ENCODE measurements around the gene PSMD5. TPM values are rescaled to one million over a fixed set of nuclear protein-coding genes. Genes with fewer than 3 reads are reported as not detected.

The PSMD5 gene
- total and polyA plus RNA-seq, 2 donors from 2014 or later: 17.1 to 38.3 TPM

GRCh38 chr9:120883608-120883996, 40.9 kb upstream of the PSMD5 start:
- intact Hi-C loops (cut with DNase I): no loop called here
- FAIRE-seq: no peak

DNA sequence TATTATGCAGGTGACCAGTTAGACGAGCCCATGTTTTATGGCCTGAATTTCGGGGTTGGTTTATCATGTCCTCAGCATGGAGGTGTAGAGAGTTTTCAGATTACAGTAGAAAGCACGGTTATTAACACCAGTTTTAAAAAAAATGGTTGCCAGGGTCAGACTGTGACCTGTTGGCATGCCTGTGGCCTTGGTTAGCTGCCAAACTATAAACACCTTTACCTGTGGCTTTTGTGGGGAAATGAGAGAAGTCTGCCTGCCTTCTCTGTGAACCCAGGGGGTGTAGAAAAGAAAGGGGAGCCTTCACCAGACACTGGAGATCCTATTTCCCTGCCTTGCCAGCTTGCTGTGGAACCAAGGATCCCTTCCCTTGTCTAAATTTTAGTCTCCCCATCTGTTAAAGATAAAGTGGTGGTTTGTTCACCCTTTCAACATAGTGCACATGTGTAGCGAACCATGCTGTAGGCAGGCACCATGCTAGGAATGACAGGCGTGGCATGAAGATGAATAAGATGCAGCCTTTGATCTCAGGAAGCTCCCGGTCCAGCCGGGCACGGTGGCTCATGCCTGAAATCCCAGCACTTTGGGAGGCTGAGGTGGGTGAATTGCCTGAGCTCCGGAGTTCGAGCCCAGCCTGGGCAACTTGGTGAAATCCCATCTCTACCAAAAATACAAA, 40.3 kb upstream of the PSMD5 start:
- H3K36me3 ChIP-seq (ENCODE audit: control insufficient read depth in 2 of 3, insufficient read depth in 3 of 3, low read length in 3 of 3): no peaks in the 10 kb centered on the region
- TF ChIP-seq, protein P1, sequence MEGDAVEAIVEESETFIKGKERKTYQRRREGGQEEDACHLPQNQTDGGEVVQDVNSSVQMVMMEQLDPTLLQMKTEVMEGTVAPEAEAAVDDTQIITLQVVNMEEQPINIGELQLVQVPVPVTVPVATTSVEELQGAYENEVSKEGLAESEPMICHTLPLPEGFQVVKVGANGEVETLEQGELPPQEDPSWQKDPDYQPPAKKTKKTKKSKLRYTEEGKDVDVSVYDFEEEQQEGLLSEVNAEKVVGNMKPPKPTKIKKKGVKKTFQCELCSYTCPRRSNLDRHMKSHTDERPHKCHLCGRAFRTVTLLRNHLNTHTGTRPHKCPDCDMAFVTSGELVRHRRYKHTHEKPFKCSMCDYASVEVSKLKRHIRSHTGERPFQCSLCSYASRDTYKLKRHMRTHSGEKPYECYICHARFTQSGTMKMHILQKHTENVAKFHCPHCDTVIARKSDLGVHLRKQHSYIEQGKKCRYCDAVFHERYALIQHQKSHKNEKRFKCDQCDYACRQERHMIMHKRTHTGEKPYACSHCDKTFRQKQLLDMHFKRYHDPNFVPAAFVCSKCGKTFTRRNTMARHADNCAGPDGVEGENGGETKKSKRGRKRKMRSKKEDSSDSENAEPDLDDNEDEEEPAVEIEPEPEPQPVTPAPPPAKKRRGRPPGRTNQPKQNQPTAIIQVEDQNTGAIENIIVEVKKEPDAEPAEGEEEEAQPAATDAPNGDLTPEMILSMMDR (IDR thresholded peaks at IDR 0.05; ENCODE audit: borderline replicate concordance, extremely low read depth, insufficient read depth): no peak
- H3K4me3 ChIP-seq (ENCODE audit: low read length in 3 of 3): no peak overlapping the region
- intact Hi-C loops (cut with DNase I): no loop called here
- H3K9me3 ChIP-seq (ENCODE audit: control insufficient read depth in 2 of 3, insufficient read depth in 1 of 3, low read length in 3 of 3): no peaks in the 10 kb centered on the region
- FAIRE-seq (no peak), DNase-seq (no peak)
- no peak overlapping the region for H3K9ac ChIP-seq (ENCODE audit: low read length in 3 of 3)
- H3K27me3 ChIP-seq (ENCODE audit: control insufficient read depth, insufficient read depth, low read length): no peaks in the 10 kb centered on the region
- no peak overlapping the region for H3K27ac ChIP-seq (ENCODE audit: low read depth in 2 of 2, low read length in 2 of 2)
- no peaks in the 10 kb centered on the region for H3K4me1 ChIP-seq (ENCODE audit: control insufficient read depth in 2 of 3, insufficient read depth in 2 of 3, low read depth in 1 of 3, low read length in 3 of 3)

More at GRCh38 chr9:120883608-120883996, 40.9 kb upstream of the PSMD5 start:
- Histone ChIP-seq H3K36me3 (ENCODE audit: control insufficient read depth in 2 of 3, insufficient read depth in 3 of 3, low read length in 3 of 3) (no peaks in the 10 kb centered on the region), H3K27ac (ENCODE audit: low read depth in 2 of 2, low read length in 2 of 2) (no peak overlapping the region), H3K4me1 (ENCODE audit: control insufficient read depth in 2 of 3, insufficient read depth in 2 of 3, low read depth in 1 of 3, low read length in 3 of 3) (no peaks in the 10 kb centered on the region), H3K4me3 (ENCODE audit: low read length in 3 of 3) (no peak overlapping the region), H3K9me3 (ENCODE audit: control insufficient read depth in 2 of 3, insufficient read depth in 1 of 3, low read length in 3 of 3) (no peaks in the 10 kb centered on the region), H3K9ac (ENCODE audit: low read length in 3 of 3) (no peak overlapping the region), H3K27me3 (ENCODE audit: control insufficient read depth, insufficient read depth, low read length) (no peaks in the 10 kb centered on the region)
- TF ChIP-seq, protein P1 (IDR thresholded peaks at IDR 0.05; ENCODE audit: borderline replicate concordance, extremely low read depth, insufficient read depth): no peak
- DNase-seq: no peak

- Histone ChIP-seq H3K27me3 (ENCODE audit: control insufficient read depth, insufficient read depth, low read length) (no peaks in the 10 kb centered on the region), H3K9ac (ENCODE audit: low read length in 3 of 3) (no peak overlapping the region), H3K4me1 (ENCODE audit: control insufficient read depth in 2 of 3, insufficient read depth in 2 of 3, low read depth in 1 of 3, low read length in 3 of 3) (peaks cover 0 to 4% (median 0%) of the 10 kb centered on the region in 3 donors), H3K36me3 (ENCODE audit: control insufficient read depth in 2 of 3, insufficient read depth in 3 of 3, low read length in 3 of 3) (no peaks in the 10 kb centered on the region), H3K9me3 (ENCODE audit: control insufficient read depth in 2 of 3, insufficient read depth in 1 of 3, low read length in 3 of 3) (no peaks in the 10 kb centered on the region), H3K27ac (ENCODE audit: low read depth in 2 of 2, low read length in 2 of 2) (no peak overlapping the region), H3K4me3 (ENCODE audit: low read length in 3 of 3) (no peak overlapping the region)
- no peak for DNase-seq
- intact Hi-C loops (cut with DNase I): no loop called here
- TF ChIP-seq, protein P1 (IDR thresholded peaks at IDR 0.05; ENCODE audit: borderline replicate concordance, extremely low read depth, insufficient read depth): no peak
- FAIRE-seq: no peak
Observed at GRCh38 chr9:120879446-120879845, 36.7 kb upstream of the PSMD5 start.

All from kidney (tissue), 14 donors.